ENCODE data around the gene SPO11.

- no peak for TF ChIP-seq CTCF (IDR thresholded peaks at IDR 0.05)
- no peak for TF ChIP-seq POLR2A (IDR thresholded peaks at IDR 0.05)
Observed at GRCh38 chr20:57350081-57350710, 20.6 kb downstream of the SPO11 start.
